Stimulated activated CD8-positive, alpha-beta memory T cell treated with anti-CD3 and anti-CD28 coated beads, Interleukin-15, amount 100 ng/mL, for 1 hour (primary cell): ENCODE measurements around the gene SSTR3.

ENCODE experiments used
- DNase-seq: peaks from one replicate; pipeline ENCODE4 v3.0.0-alpha.2; 2020; ENCODE audit warnings: low read depth

Gene SSTR3

GRCh38 chr22:37229012-37229804 lies 16.9 kb upstream of the SSTR3 start:
- DNase-seq: no peak

GRCh38 chr22:37228106-37229011 lies 16.1 kb upstream of the SSTR3 start:
- no peak for DNase-seq

- DNase-seq: no peak
Measured at GRCh38 chr22:37226514-37226913, 14.2 kb upstream of the SSTR3 start.

- DNase-seq: no peak
Measured at GRCh38 chr22:37226087-37226486, 13.8 kb upstream of the SSTR3 start.

- no peak for DNase-seq
Measured at GRCh38 chr22:37225481-37225880, 13.2 kb upstream of the SSTR3 start.

GRCh38 chr22:37224757-37225420 lies 12.6 kb upstream of the SSTR3 start:
- no peak for DNase-seq

- DNase-seq: no peak
Measured at GRCh38 chr22:37223965-37224551, 11.8 kb upstream of the SSTR3 start.

GRCh38 chr22:37222440-37222971 lies 10.2 kb upstream of the SSTR3 start:
- DNase-seq: no peak

- DNase-seq: no peak
Measured at GRCh38 chr22:37221424-37222333, 9.4 kb upstream of the SSTR3 start.

GRCh38 chr22:37220543-37220981 lies 8.3 kb upstream of the SSTR3 start:
- DNase-seq: no peak

GRCh38 chr22:37219533-37219932 lies 7.3 kb upstream of the SSTR3 start:
- DNase-seq: no peak

GRCh38 chr22:37218771-37219411 lies 6.6 kb upstream of the SSTR3 start:
- DNase-seq: no peak

GRCh38 chr22:37218399-37218770 lies 6.1 kb upstream of the SSTR3 start:
- DNase-seq: no peak

GRCh38 chr22:37215890-37216289 lies 3.6 kb upstream of the SSTR3 start:
- DNase-seq: no peak

- no peak for DNase-seq
Measured at GRCh38 chr22:37214731-37215030, 2.4 kb upstream of the SSTR3 start.

- no peak for DNase-seq
Measured at GRCh38 chr22:37213941-37214730, 1.9 kb upstream of the SSTR3 start.

GRCh38 chr22:37213218-37213855 lies 1.1 kb upstream of the SSTR3 start:
- DNase-seq: no peak

- DNase-seq: no peak
Measured at GRCh38 chr22:37211866-37212173, 457 bp downstream of the SSTR3 start.

GRCh38 chr22:37211075-37211865 lies 1.0 kb downstream of the SSTR3 start:
- DNase-seq: no peak
